Astrocyte of the cerebellum (primary cell): ENCODE data around the gene ASB15.
A peak's percentile ranks its signal among the peaks of the same experiment; 100 is the strongest.
"Not testable (repeated sequence)": the region's sequence is repeated elsewhere in the genome, so short reads cannot be mapped to it uniquely, and the experiment has no call there.

Experiments
- DNase-seq: peaks from one replicate; pipeline ENCODE4 v3.0.0-alpha.2; 2011; ENCODE audit warnings: low read depth
- H3K4me3 ChIP-seq: 2 replicates; pipeline ENCODE4 v1.5.1; 2011; ENCODE audit warnings: mild to moderate bottlenecking, low read depth, low read length, moderate library complexity
- CTCF ChIP-seq: IDR thresholded peaks from 2 replicates; pipeline ENCODE4 v1.5.1; 2012; ENCODE audit warnings: low read length, low read depth, moderate library complexity, mild to moderate bottlenecking; ENCODE audit errors: missing control alignments
- in situ Hi-C: cut with HindIII; loops from 2 replicates; pipeline ENCODE4 v1.10.0; 2017; ENCODE audit warnings: low sequenced_read_pairs

ASB15 gene

GRCh38 chr7:123629281-123629680, 27.7 kb downstream of the ASB15 start:
- in situ Hi-C loops = no loop called here
- no peak for DNase-seq
- no peak for TF ChIP-seq CTCF
- H3K4me3 ChIP-seq = no peak overlapping the region

GRCh38 chr7:123632808-123633207, 31.2 kb downstream of the ASB15 start:
- DNase-seq = no peak
- TF ChIP-seq CTCF = no peak
- H3K4me3 ChIP-seq = no peak overlapping the region
- in situ Hi-C loops = no loop called here

GRCh38 chr7:123633553-123633952, 31.9 kb downstream of the ASB15 start:
- in situ Hi-C loops = no loop called here
- H3K4me3 ChIP-seq = no peak overlapping the region
- no peak for TF ChIP-seq CTCF
- DNase-seq = peak; percentile 60

- H3K4me3 ChIP-seq, DNase-seq, in situ Hi-C loops: not testable (repeated sequence)
Observed at GRCh38 chr7:123634011-123634573, 32.5 kb downstream of the ASB15 start.

- TF ChIP-seq CTCF = peak; percentile 72
- no peak overlapping the region for H3K4me3 ChIP-seq
- DNase-seq = peak; percentile 28
- in situ Hi-C loops = no loop called here
Observed at GRCh38 chr7:123635551-123636359, 34.1 kb downstream of the ASB15 start.

GRCh38 chr7:123637203-123637602, 35.6 kb downstream of the ASB15 start:
- no peak for DNase-seq
- peak; percentile 6 for TF ChIP-seq CTCF
- in situ Hi-C loops = no loop called here
- no peak overlapping the region for H3K4me3 ChIP-seq

- DNase-seq = no peak
- in situ Hi-C loops = no loop called here
- TF ChIP-seq CTCF = no peak
- no peak overlapping the region for H3K4me3 ChIP-seq
Observed at GRCh38 chr7:123637878-123638277, 36.3 kb downstream of the ASB15 start.
